HG02885 (cell line): ENCODE data around the gene CDC42.

Experiments used
- ATAC-seq: cut with Tn5 transposase; IDR thresholded peaks from one replicate; pipeline ENCODE4 v1.9.1; 2021; ENCODE audit warnings: mild to moderate bottlenecking; ENCODE audit not compliant: unreplicated experiment, poor library complexity

CDC42 gene

GRCh38 chr1:22123901-22124404 is 71.4 kb downstream of the CDC42 start:
- no peak for ATAC-seq

GRCh38 chr1:22124592-22125229 is 72.2 kb downstream of the CDC42 start:
- ATAC-seq, result no peak

DNA sequence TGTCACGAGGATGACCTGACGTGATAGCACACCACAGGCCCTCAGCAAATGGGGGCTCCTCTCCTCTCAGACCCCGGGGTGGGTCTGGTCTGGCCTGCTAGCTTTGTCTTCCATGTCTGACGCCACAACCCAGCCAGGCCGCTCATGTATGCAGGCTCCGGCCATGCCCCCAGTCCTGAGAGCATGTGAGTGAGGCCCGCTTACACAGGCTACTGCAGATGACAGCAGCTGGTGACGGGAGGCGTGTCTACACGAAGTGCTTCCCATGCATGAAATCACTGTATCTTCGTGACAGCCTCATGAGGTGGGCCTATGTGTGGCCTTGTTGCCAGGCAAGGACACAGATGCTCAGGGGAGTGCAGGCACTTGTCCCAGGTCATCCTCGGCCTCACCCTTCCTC is 74.0 kb downstream of the CDC42 start:
- no peak for ATAC-seq

- no peak for ATAC-seq
These were observed 74.7 kb downstream of the CDC42 start for GRCh38 chr1:22127248-22127647.

GRCh38 chr1:22127731-22128130 is 75.2 kb downstream of the CDC42 start:
- no peak for ATAC-seq

- no peak for ATAC-seq
These were observed 75.9 kb downstream of the CDC42 start for GRCh38 chr1:22128392-22128791.

DNA sequence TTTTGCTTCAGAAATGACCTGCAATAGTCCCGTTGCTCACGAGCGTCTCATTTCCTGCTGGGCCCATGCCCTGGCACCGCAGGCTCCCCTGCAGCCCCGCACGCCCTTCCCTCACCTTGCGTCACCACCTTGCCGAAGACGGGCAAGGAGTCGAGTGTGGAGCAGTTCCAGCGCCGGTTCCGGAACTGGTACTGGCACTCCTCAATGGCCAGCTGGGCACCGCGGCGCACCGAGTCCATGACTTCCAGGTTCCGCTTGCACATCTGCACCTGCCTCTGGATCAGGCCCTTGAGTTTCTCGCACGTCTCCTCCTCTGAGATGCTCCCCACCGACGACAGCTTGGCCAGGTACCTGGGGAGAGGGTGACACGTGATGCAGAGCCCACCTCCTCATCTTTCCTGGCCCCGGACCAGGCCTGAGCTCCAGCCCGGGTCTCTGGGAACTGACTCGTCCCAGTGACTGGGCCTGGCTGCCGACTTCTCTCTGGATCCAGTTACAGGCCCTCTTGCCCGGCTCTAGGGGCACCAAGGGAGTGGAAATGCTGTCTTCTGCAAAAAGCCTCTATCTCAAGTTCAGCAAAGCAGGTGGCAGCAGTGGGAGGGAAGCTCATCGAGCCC is 77.1 kb downstream of the CDC42 start:
- ATAC-seq, result no peak

GRCh38 chr1:22131062-22131461 is 78.6 kb downstream of the CDC42 start:
- ATAC-seq, result no peak

- ATAC-seq, result no peak
These were observed 79.5 kb downstream of the CDC42 start for GRCh38 chr1:22131875-22132486.

DNA sequence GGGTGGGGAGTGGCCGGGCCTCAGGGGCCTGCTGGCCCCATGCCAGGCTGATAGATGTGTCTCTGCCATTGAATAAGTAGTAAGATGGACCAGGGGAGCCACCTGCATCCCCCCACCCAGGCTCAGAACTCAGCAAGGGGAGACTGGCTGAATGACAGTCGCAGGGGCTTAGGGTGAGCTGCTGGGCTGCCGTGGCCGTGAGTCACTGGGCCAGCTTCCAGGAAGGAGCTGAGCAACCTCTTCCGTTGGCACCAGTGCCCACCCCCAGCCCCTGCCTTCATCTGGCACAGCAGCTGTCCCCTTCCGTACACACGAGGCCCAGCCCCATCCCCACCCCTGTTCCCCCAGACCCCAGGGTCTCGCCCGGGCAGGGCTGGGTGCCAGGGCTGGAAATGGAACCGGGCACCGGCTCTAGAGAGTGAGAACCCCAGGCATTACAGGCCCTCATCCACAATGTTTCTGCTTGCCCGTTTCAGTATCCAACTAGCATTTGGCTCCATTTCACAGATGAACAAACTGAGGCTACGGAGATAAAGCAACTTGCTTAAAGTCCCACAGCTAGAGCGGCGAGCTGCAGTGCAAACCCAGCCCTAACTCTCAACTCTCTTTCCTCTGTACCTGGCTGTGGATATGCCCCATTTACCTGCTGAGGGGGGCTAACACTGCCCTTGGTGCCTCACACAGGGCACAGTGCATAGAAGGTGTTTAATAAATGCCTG is 80.2 kb downstream of the CDC42 start:
- ATAC-seq, result no peak

- ATAC-seq, result no peak
These were observed 80.9 kb downstream of the CDC42 start for GRCh38 chr1:22133247-22133930.

DNA sequence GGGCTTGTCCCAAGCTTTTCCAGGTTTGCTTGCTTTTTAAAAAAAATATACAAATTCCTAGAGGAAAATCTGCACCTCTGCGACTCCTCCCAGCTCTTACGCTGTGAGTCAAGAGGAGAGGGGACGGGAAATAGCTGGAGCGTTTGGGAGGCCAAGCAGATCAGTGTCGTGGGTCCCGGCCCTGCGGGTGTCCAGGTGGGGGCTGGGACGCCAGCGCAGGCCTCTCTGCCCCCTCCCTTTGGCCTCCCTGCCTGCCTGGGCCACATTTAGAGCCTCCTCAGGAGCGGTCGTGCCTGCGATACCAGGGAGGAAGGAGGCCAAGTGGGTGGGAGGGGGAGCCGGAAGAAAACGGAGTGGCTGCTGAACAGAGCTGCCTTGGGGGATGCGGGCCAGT is 81.4 kb downstream of the CDC42 start:
- ATAC-seq, result no peak

- ATAC-seq, result no peak
These were observed 84.7 kb downstream of the CDC42 start for GRCh38 chr1:22137004-22137720.

- no peak for ATAC-seq
These were observed 86.6 kb downstream of the CDC42 start for GRCh38 chr1:22139066-22139594.

DNA sequence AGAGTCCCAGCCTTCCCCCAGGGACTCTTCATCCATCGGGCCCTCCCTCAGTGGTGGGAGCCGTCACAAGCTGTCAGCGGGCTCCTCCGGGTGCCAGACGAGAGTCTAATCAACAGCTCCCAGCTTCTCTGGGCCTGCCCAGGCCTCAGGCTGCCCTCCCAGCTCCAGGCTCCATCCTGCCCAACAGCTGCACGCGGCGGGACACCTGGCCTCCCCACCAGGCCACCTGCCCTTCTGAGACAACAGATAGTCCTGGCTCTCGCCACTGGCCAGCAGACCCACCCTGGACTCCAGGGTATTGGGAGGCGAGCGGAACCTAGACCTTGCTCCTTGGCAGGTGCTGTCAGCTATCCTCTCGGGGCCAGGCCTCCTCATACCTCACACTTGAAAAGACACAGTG is 87.3 kb downstream of the CDC42 start:
- ATAC-seq, result no peak
